K562 treated with DMSO at 1 percent for 48 hours (cell line): ENCODE measurements around the gene GHITM. TPM values are rescaled to one million over a fixed set of nuclear protein-coding genes. Genes with fewer than 3 reads are reported as not detected.

Source experiments
- total RNA-seq: library from RNA; unstranded; fragments of 300-600 nt; gene quantifications from 2 replicates; pipeline ENCODE4 v1.2.3, GENCODE V29; 2022; ENCODE audit warnings: low replicate concordance; ENCODE audit errors: extremely low read depth

GHITM gene, protein sequence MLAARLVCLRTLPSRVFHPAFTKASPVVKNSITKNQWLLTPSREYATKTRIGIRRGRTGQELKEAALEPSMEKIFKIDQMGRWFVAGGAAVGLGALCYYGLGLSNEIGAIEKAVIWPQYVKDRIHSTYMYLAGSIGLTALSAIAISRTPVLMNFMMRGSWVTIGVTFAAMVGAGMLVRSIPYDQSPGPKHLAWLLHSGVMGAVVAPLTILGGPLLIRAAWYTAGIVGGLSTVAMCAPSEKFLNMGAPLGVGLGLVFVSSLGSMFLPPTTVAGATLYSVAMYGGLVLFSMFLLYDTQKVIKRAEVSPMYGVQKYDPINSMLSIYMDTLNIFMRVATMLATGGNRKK
- total RNA-seq: 248 TPM in 1 of 2 replicates, not detected in the other

GRCh38 chr10:84139126-84140035 is at the start of gene GHITM:
Gene GHITM, plus strand, starts transcription at chr10:84139509. Its CDS starts 1,992 bp downstream, at chr10:84141501.

GRCh38 chr10:84173501-84173929 is 34.2 kb downstream of the GHITM start, which contains the start of gene GPR15LG:
Gene GPR15LG, plus strand, starts transcription at chr10:84173801. Its CDS starts 51 bp downstream, at chr10:84173852.

DNA sequence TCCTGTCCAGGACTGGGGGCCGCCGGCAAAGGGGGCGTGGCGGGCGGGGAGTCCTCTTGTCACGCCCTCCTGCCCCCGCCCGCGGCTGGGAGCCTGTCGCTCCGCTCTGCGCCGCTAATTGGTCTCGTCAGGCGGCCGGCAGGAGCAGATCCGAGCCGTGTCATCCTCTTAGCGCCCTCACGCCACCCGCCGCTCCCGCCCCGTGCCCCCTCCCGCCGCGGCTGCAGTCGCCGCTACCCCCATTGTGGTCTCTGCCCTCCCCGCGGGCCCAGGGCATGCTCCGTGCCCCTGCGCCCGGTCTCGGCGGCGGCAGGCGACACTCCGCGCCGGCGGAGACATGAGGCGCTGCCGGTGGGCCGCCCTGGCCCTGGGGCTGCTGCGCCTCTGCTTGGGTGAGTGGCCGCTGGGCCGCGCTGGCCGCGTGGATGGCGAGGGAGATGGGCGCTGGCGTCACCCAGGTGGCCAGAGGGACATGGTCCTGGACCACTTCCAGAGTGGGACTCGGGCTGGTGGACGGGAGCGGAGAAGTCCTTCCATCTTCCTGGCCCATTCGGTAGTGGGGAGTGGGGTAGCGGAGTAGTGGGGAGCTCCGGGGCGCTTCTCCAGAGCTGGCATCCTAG is 55.2 kb downstream of the GHITM start, which contains the start of gene CDHR1:
TSS of gene CDHR1 (plus strand) at position 114 of the 620 bp plus-strand sequence. CDS start at position 338, 224 bp downstream.

Other genes with a start within 250 kb of the GHITM start
- gene GPR15LG, start 34.3 kb downstream of the GHITM start, total RNA-seq: not detected in 2 replicates
- gene CDHR1, start 55.0 kb downstream of the GHITM start, total RNA-seq: not detected in 2 replicates
- not detected in 2 replicates for gene LRIT2, start 86.0 kb downstream of the GHITM start, total RNA-seq
- not detected in 2 replicates for gene LRIT1, start 102.0 kb downstream of the GHITM start, total RNA-seq
- gene RGR, start 105.5 kb downstream of the GHITM start, total RNA-seq: not detected in 2 replicates
- not detected in 2 replicates for gene CCSER2, start 189.1 kb downstream of the GHITM start, total RNA-seq